Spinal cord (tissue), 10 donors: ENCODE measurements around the gene TRIO. TPM values are rescaled to one million over a fixed set of nuclear protein-coding genes. Genes with fewer than 3 reads are reported as not detected.
"Not testable (repeated sequence)": the region's sequence is repeated elsewhere in the genome, so short reads cannot be mapped to it uniquely, and the experiment has no call there.

Experiments
- DNase-seq, 6 donors: peaks; one replicate each; pipeline versions ENCODE4 v3.0.0 to v3.0.0-alpha.2; 2013 to 2015; ENCODE audit warnings: low spot score in 6 of 6, low read depth in 4 of 6
- H3K27ac ChIP-seq: one replicate; pipeline ENCODE4 v1.5.1; 2013; ENCODE audit warnings: low read depth, low read length, control low read depth
- H3K27me3 ChIP-seq: one replicate; pipeline ENCODE4 v1.6.1; 2013; ENCODE audit warnings: low read length; ENCODE audit not compliant: control insufficient read depth, insufficient read depth
- H3K36me3 ChIP-seq: one replicate; pipeline ENCODE4 v1.6.1; 2013; ENCODE audit warnings: low read length; ENCODE audit not compliant: control insufficient read depth, insufficient read depth
- H3K4me1 ChIP-seq: one replicate; pipeline ENCODE4 v1.6.1; 2013; ENCODE audit warnings: low read length; ENCODE audit not compliant: control insufficient read depth, insufficient read depth
- H3K4me3 ChIP-seq: one replicate; pipeline ENCODE4 v1.5.1; 2013; ENCODE audit warnings: low read depth, low read length, control low read depth
- H3K9me3 ChIP-seq: one replicate; pipeline ENCODE4 v1.6.1; 2013; ENCODE audit warnings: low read length; ENCODE audit not compliant: control insufficient read depth, insufficient read depth
- WGBS: methylation state at CpG from one replicate; pipeline ENCODE4 v1.1.5; 2013; ENCODE audit warnings: missing lambda C conversion rate; ENCODE audit not compliant: insufficient coverage; 5-methylcytosine and 5-hydroxymethylcytosine counted together
- polyA plus RNA-seq, 2 donors: library from polyadenylated mRNA; unstranded; fragments of 120-200 nt; gene quantifications; one replicate each; pipeline ENCODE4 v1.2.1, GENCODE V29; 2013; ENCODE audit not compliant: insufficient read length in 2 of 2
- total RNA-seq, 2 donors: library from RNA; depleted of rRNA in 1 of 2; stranded (reverse); fragments of 120-200 nt in 1 of 2; fragments of >200 nt in 1 of 2; gene quantifications; one replicate each; pipeline versions ENCODE4 v1.2.3 to v1.2.4, GENCODE V29; 2013 to 2014
- donor health status: healthy.

Gene TRIO
- total and polyA plus RNA-seq, 4 donors: 175 to 253 (median 240) TPM

DNA sequence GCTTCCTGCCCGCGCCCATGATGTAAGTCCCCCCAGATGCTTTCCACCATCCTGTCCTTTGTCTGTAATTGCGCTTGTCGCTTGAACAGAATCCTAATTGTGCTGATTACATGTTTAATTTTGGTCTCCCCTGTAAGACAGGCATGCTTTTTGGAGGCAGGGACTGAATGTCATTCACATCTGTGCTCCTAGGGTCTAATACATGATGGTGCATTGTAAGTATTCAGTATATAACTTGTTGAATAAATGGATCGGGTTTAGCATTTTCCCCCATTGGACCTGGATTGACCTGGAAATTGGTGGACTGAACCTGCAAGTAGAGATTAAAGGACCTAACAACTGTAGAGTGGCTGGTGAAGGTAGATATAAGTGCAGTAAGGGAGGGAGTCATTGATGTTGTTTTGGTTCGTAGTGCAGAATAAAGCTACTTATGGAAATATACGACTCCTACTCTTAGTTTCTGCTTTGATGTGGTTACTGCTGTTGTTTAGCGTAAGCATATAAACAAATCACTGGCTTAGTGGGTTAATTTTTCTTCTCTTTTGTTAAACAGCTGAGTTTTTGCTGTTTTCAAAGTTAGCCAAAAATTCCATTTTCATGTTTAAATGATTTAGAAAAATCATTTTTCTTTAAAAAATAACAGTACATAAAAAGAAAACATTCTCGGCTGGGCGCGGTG is 57.3 kb downstream of the TRIO start:
- Histone ChIP-seq H3K4me3 (no peak overlapping the region), H3K27ac (no peak overlapping the region), H3K9me3 (no peaks in the 10 kb centered on the region), H3K27me3 (no peaks in the 10 kb centered on the region), H3K4me1 (peaks cover 20% of the 10 kb centered on the region), H3K36me3 (no peaks in the 10 kb centered on the region)
- DNase-seq: no peak
- WGBS: 83% methylated on average over 5 of the region's 11 CpGs

DNA sequence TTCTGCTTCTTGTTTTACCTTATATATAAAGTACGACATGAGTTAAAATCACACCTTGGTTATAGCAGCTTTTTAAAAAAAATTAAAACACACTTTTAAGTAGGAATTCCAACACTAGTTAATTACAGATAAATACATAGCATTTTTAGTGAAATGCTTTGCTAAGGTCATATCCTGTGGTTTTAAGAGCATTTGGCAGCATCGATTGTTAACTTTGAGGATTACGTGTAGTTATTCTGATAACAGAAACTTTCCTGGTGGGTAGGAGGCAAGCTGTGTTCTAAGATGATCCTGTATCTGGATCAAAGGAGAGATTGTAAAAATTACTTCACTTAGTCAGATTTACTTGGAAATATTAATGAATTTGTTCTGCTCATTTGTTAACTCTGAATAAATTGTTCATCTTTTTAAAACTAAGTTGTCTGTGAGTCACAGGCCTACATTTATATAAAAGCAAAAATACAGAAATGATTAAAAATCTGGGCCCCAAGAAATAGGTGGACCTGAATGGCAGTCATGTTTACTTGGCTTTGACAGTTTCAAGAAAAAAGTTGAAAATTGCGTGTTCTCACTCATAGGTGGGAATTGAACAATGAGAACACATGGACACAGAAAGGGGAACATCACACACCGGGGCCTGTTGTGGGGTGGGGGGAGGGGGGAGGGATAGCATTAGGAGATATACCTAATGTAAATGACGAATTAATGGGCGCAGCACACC is 58.3 kb downstream of the TRIO start:
- no peak for DNase-seq
- H3K4me3 ChIP-seq: no peak overlapping the region
- 64% methylated on average over 2 of the region's 7 CpGs for WGBS
- H3K4me1 ChIP-seq: peaks cover 20% of the 10 kb centered on the region
- H3K27ac ChIP-seq: no peak overlapping the region
- no peaks in the 10 kb centered on the region for H3K36me3 ChIP-seq
- H3K27me3 ChIP-seq: no peaks in the 10 kb centered on the region
- H3K9me3 ChIP-seq: no peaks in the 10 kb centered on the region

DNA sequence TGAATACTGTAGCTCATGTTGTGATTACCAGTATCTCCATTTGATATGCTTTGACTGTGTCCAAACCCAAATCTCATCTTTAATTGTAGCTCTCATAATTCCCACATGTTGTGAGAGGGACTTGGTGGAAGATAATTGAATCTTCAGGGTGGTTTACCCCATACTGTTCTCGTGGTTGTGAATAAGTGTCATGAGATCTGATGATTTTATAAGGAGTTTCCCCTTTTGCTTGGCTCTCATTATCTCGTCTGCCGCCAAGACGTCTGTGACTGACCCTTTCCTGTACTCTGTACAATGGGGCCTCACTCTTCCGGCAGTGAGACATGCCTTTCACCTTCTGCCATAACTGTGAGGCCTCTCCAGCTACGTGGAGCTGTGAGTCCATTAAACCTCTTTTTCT is 59.3 kb downstream of the TRIO start:
- Histone ChIP-seq H3K4me3 (no peak overlapping the region), H3K36me3 (no peaks in the 10 kb centered on the region), H3K9me3 (no peaks in the 10 kb centered on the region), H3K27me3 (no peaks in the 10 kb centered on the region), H3K27ac (no peak overlapping the region), H3K4me1 (peaks cover 16% of the 10 kb centered on the region)
- DNase-seq: no peak
- whole genome bisulfite sequencing: 75% methylated on average over 4 of the region's 6 CpGs

DNA sequence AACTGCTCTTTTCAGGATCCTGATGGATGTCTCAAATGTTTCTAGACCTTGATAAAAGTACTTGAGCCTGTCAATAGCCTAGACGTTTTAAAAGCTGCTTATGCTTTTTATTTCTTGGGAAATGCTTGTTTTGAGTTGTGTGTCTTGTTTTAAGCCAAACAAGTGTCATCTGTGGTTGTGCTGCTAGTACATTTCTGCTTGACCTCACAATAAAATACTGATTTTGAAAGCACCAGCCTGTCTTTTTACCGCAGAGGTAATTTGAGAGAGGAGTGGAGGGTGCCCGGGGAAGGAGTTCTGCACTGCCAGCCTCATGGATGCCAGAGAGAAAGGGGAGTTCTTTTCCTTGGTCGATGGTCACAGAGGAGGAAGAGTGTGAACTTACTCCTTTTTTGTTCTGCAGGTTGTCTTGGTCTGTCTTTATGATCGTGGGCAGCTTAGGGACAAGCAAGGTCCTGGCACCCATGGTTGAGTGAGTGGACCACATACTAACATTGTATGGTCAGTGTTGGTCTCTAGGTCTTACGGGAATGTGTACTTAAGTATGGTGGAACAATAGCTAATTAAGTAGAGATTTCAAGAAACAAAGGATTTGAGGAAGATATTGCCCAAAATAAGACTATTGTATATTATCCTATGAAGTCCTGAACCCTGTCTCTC is 61.0 kb downstream of the TRIO start:
- peaks cover 16% of the 10 kb centered on the region for H3K4me1 ChIP-seq
- H3K9me3 ChIP-seq: no peaks in the 10 kb centered on the region
- H3K36me3 ChIP-seq: no peaks in the 10 kb centered on the region
- no peaks in the 10 kb centered on the region for H3K27me3 ChIP-seq
- H3K27ac ChIP-seq: no peak overlapping the region
- no peak overlapping the region for H3K4me3 ChIP-seq
- WGBS: 58% methylated on average over 3 of the region's 6 CpGs
- DNase-seq: no peak

DNA sequence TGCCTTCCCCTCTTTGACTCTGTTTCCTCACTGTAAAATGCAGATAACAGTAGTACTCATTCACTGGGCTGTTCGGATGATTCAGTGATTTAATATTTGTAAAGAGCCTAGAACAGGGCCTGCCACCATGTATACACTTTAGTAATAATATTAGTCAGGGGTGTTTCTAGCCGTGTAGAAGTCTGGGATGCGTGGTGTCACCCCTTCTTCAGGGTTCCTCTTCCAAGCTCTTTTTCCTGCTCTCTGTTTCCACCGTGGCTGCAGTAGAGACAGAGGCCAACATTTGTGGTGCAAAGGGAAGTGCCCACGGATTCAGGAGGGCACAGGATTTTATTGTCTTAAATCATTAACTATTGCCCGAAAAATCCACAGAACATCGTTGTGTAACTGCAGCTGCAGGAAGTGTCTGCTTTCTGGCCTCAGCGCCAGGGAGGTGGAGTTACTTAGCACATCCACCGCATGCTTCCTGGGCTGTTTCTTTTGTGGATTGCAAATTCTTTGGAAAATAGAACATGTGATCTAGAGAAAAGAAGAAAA is 61.7 kb downstream of the TRIO start:
- no peaks in the 10 kb centered on the region for H3K9me3 ChIP-seq
- H3K27ac ChIP-seq: peak overlapping the region; percentile 25
- 20% methylated on average over 2 of the region's 9 CpGs for WGBS
- DNase-seq: peak in 2 of 6 donors; percentile 43 to 44
- H3K4me1 ChIP-seq: peaks cover 18% of the 10 kb centered on the region
- no peaks in the 10 kb centered on the region for H3K36me3 ChIP-seq
- H3K4me3 ChIP-seq: no peak overlapping the region
- H3K27me3 ChIP-seq: no peaks in the 10 kb centered on the region

DNA sequence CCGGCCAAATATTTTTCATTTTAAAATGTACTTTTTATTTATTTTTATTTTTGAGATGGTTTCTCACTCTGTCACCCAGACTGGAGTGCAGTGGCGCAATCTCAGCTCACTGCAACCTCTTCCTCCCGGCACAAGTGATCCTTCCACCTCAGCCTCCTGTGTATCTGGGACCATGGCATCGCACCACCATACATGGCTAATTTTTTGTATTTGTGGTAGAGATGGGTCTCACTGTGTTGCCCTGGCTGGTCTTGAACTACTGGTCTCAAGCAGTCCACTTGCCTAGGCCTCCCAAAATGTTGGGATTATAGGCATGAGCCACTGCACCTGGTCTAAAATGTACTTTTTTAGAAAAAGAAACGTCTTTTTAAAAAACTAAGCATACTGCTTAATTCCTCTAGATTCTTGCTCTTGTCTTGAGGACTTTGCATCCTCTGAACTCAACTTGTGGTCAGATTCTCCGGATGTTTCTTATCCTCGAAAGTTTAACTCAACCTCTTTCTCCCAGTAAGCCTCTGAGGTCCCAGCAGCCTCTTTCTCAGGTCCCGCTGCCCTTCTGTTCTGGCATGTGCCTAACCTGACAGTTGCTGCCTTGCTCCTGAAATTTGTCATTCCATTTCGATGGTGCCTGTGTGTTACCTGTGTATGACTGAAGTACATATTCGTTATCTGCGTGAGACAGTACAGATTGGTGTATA is 63.0 kb downstream of the TRIO start:
- H3K4me1 ChIP-seq: peaks cover 18% of the 10 kb centered on the region
- WGBS: 91% methylated on average over 4 of the region's 11 CpGs
- H3K27ac ChIP-seq: no peak overlapping the region
- DNase-seq: no peak
- no peaks in the 10 kb centered on the region for H3K36me3 ChIP-seq
- no peaks in the 10 kb centered on the region for H3K9me3 ChIP-seq
- no peaks in the 10 kb centered on the region for H3K27me3 ChIP-seq
- H3K4me3 ChIP-seq: no peak overlapping the region

DNA sequence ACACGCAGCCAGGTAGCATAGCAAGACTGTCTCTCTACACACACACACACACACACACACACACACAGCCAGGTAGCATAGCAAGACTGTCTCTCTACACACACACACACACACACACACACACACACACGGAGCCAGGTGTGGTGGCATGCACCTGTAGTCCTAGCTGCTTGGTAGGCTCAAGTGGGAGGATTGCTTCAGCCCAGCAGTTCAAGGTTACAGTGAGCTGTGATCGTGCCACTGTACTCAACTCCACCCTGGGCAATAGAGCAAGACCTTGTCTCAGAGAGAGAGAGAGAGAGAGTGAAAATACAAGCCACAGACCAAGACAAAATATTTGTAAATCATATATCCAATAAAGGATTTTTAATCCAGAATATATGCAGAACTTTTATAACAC is 64.3 kb downstream of the TRIO start:
- not testable (repeated sequence) for H3K27me3 ChIP-seq, H3K27ac ChIP-seq, H3K9me3 ChIP-seq, DNase-seq, H3K4me3 ChIP-seq, H3K36me3 ChIP-seq
- peaks cover 18% of the 10 kb centered on the region for H3K4me1 ChIP-seq
- WGBS: no CpG with 5 or more reads among the region's 3 CpGs

DNA sequence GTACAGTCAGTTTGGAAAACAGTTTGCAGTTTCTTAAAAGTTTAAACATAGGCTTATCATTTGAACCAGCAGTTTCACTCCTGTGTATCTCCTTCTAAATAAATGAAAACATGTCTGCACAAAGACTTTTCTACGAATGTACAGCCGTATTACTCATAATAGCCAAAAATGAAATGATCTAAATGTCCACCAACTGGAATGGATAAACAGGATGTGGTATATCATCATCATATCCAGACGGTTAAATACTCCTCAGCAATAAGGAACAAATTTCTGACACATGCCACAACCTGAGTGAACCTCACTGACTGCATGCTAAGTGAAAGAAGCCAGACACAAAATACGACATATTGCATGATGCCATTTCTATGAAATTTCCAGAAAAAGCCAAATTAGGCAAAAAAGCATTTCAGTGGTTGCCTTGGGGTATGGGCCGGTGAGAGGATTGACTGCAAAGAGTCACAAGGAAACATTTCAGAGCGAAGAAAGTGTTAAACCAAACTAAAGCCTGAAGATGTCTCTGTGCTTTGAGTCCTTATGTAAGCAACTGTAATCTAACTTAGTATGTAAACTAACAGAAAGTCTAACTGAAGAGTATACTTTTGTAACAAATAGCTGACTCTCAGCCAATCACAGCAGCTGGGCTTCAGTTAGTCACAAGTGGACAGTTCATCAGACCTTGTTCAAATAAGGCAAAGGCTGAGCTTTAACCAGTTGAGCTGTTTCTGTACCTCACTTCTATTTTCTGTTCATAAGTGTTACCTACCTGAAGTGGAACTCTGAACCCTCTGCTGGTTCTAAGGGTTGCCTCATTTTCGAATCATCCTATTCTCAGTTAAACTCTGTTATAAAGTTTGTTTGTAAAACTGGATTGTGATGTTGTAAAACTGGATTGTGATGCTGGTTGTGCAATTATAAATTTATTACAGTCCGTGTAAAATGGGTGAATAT is 65.2 kb downstream of the TRIO start:
- no peaks in the 10 kb centered on the region for H3K27me3 ChIP-seq
- H3K4me1 ChIP-seq: peaks cover 18% of the 10 kb centered on the region
- no peak overlapping the region for H3K27ac ChIP-seq
- DNase-seq: no peak
- 94% methylated on average over 6 of the region's 8 CpGs for WGBS
- H3K36me3 ChIP-seq: no peaks in the 10 kb centered on the region
- H3K4me3 ChIP-seq: no peak overlapping the region
- no peaks in the 10 kb centered on the region for H3K9me3 ChIP-seq
